Measurements from ENCODE around the gene PLCB1. TPM values are rescaled to one million over a fixed set of nuclear protein-coding genes. Genes with fewer than 3 reads are reported as not detected.
"Not testable (repeated sequence)": the region's sequence is repeated elsewhere in the genome, so short reads cannot be mapped to it uniquely, and the experiment has no call there.

Gene PLCB1
- total RNA-seq, 1 donor from 2014 or later: 10.7 TPM

DNA sequence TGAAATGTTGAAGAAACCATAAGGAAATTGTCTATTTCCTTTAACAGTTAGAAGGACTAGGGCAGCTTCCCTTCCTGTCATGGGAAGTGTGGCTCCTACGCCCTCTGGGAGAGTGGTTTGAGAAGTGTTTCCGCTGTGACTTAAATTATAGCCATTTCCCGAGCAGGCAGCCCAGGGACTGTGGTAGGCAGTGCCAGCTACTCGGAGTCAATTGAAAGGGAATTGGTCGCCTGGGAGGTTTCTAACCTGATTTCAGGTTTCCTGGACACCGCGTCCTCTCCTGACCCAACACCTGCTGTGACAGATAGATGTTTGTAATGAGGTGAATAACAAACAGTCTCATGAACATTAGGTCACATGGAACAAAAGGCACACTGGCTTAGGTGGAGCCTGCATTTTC is 680.8 kb downstream of the PLCB1 start:
- Mint-ChIP-seq H3K4me3 (ENCODE audit: unreplicated experiment) (no peak overlapping the region), H3K36me3 (ENCODE audit: low read depth, unreplicated experiment) (no peaks in the 10 kb centered on the region)
- no peak for FAIRE-seq

GRCh38 chr20:8815208-8815607 is 683.1 kb downstream of the PLCB1 start:
- H3K9ac ChIP-seq (ENCODE audit: low read length): no peak overlapping the region
- DNase-seq (ENCODE audit: low read depth): no peak
- no peaks in the 10 kb centered on the region for H3K36me3 ChIP-seq (ENCODE audit: insufficient read depth, low read length)
- H3K27ac ChIP-seq (ENCODE audit: low read depth, low read length): no peak overlapping the region
- H3K4me3 ChIP-seq (ENCODE audit: insufficient read depth, low read depth, low read length): no peak overlapping the region
- H4K20me1 ChIP-seq (ENCODE audit: insufficient read depth, low read length): no peaks in the 10 kb centered on the region
- no peak for TF ChIP-seq EZH2 (IDR thresholded peaks at IDR 0.05; ENCODE audit: insufficient read depth, low read length)
- TF ChIP-seq, protein P1, sequence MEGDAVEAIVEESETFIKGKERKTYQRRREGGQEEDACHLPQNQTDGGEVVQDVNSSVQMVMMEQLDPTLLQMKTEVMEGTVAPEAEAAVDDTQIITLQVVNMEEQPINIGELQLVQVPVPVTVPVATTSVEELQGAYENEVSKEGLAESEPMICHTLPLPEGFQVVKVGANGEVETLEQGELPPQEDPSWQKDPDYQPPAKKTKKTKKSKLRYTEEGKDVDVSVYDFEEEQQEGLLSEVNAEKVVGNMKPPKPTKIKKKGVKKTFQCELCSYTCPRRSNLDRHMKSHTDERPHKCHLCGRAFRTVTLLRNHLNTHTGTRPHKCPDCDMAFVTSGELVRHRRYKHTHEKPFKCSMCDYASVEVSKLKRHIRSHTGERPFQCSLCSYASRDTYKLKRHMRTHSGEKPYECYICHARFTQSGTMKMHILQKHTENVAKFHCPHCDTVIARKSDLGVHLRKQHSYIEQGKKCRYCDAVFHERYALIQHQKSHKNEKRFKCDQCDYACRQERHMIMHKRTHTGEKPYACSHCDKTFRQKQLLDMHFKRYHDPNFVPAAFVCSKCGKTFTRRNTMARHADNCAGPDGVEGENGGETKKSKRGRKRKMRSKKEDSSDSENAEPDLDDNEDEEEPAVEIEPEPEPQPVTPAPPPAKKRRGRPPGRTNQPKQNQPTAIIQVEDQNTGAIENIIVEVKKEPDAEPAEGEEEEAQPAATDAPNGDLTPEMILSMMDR (IDR thresholded peaks at IDR 0.05; ENCODE audit: insufficient read depth, low read depth, low read length): no peak
- H3K27me3 Mint-ChIP-seq (ENCODE audit: low read depth, unreplicated experiment): no peaks in the 10 kb centered on the region
- no peak overlapping the region for H2AFZ ChIP-seq (ENCODE audit: low read depth, low read length)
- peaks cover 2% of the 10 kb centered on the region for H3K9me3 Mint-ChIP-seq (ENCODE audit: unreplicated experiment)
- no peak overlapping the region for H3K4me2 ChIP-seq (ENCODE audit: low read length)
- H3K27ac Mint-ChIP-seq (ENCODE audit: unreplicated experiment): no peak overlapping the region
- no peak for FAIRE-seq
- H3K27me3 ChIP-seq (ENCODE audit: insufficient read depth, low read length): no peaks in the 10 kb centered on the region
- H3K79me2 ChIP-seq (ENCODE audit: insufficient read depth, low read length): no peaks in the 10 kb centered on the region
- peaks cover 2% of the 10 kb centered on the region for H3K4me1 Mint-ChIP-seq (ENCODE audit: low read depth, unreplicated experiment)
- H3K4me3 Mint-ChIP-seq (ENCODE audit: unreplicated experiment): no peak overlapping the region
- H3K9me3 ChIP-seq (ENCODE audit: insufficient read depth, low read depth, low read length): no peaks in the 10 kb centered on the region
- H3K36me3 Mint-ChIP-seq (ENCODE audit: low read depth, unreplicated experiment): no peaks in the 10 kb centered on the region
- no peaks in the 10 kb centered on the region for H3K4me1 ChIP-seq (ENCODE audit: insufficient read depth, low read length)

More for the DNA sequence above, 680.8 kb downstream of the PLCB1 start:
- Histone ChIP-seq H4K20me1 (ENCODE audit: insufficient read depth, low read length) (no peaks in the 10 kb centered on the region), H3K27ac (ENCODE audit: low read depth, low read length) (no peak overlapping the region), H3K9me3 (ENCODE audit: insufficient read depth, low read depth, low read length) (no peaks in the 10 kb centered on the region), H3K4me2 (ENCODE audit: low read length) (no peak overlapping the region), H3K9ac (ENCODE audit: low read length) (no peak overlapping the region), H3K36me3 (ENCODE audit: insufficient read depth, low read length) (no peaks in the 10 kb centered on the region), H3K4me1 (ENCODE audit: insufficient read depth, low read length) (no peaks in the 10 kb centered on the region), H3K27me3 (ENCODE audit: insufficient read depth, low read length) (no peaks in the 10 kb centered on the region), H2AFZ (ENCODE audit: low read depth, low read length) (no peak overlapping the region), H3K4me3 (ENCODE audit: insufficient read depth, low read depth, low read length) (no peak overlapping the region), H3K79me2 (ENCODE audit: insufficient read depth, low read length) (no peaks in the 10 kb centered on the region)
- Mint-ChIP-seq H3K27ac (ENCODE audit: unreplicated experiment) (no peak overlapping the region), H3K4me1 (ENCODE audit: low read depth, unreplicated experiment) (peaks cover 2% of the 10 kb centered on the region), H3K27me3 (ENCODE audit: low read depth, unreplicated experiment) (no peaks in the 10 kb centered on the region), H3K9me3 (ENCODE audit: unreplicated experiment) (peaks cover 2% of the 10 kb centered on the region)
- no peak for DNase-seq (ENCODE audit: low read depth)
- TF ChIP-seq, protein P1 (IDR thresholded peaks at IDR 0.05; ENCODE audit: insufficient read depth, low read depth, low read length): no peak
- TF ChIP-seq EZH2 (IDR thresholded peaks at IDR 0.05; ENCODE audit: insufficient read depth, low read length): no peak

DNA sequence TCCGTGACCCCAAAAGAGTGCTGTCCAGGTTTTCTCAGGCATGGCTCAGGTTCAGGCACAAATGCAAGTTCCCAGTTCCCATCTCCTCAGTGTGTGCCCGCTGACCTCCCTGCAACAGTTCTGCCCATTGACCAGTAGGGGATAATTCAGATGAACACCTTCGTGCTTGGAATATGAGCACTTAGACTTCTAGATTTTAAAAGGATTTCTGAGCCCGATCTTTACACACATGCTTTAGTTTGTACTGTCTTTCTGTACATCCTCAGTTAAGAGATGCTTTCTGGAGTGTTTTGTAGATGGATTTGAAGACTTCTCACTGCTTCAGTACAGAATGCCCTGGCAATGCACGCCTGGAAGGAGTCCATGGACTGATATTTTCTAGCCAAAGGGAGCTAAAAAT is 697.2 kb downstream of the PLCB1 start:
- TF ChIP-seq EZH2 (IDR thresholded peaks at IDR 0.05; ENCODE audit: insufficient read depth, low read length): no peak
- TF ChIP-seq, protein P1 (IDR thresholded peaks at IDR 0.05; ENCODE audit: insufficient read depth, low read depth, low read length): peak; percentile 11
- no peak for FAIRE-seq
- DNase-seq (ENCODE audit: low read depth): no peak
- Histone ChIP-seq H4K20me1 (ENCODE audit: insufficient read depth, low read length) (no peaks in the 10 kb centered on the region), H3K27me3 (ENCODE audit: insufficient read depth, low read length) (no peaks in the 10 kb centered on the region), H3K27ac (ENCODE audit: low read depth, low read length) (no peak overlapping the region), H3K79me2 (ENCODE audit: insufficient read depth, low read length) (no peaks in the 10 kb centered on the region), H3K36me3 (ENCODE audit: insufficient read depth, low read length) (no peaks in the 10 kb centered on the region), H3K9ac (ENCODE audit: low read length) (no peak overlapping the region), H3K4me2 (ENCODE audit: low read length) (no peak overlapping the region), H3K4me1 (ENCODE audit: insufficient read depth, low read length) (no peaks in the 10 kb centered on the region), H3K9me3 (ENCODE audit: insufficient read depth, low read depth, low read length) (no peaks in the 10 kb centered on the region), H2AFZ (ENCODE audit: low read depth, low read length) (no peak overlapping the region), H3K4me3 (ENCODE audit: insufficient read depth, low read depth, low read length) (no peak overlapping the region)
- no peak overlapping the region for H3K4me3 Mint-ChIP-seq (ENCODE audit: unreplicated experiment)
- H3K27ac Mint-ChIP-seq (ENCODE audit: unreplicated experiment): no peak overlapping the region
- no peaks in the 10 kb centered on the region for H3K36me3 Mint-ChIP-seq (ENCODE audit: low read depth, unreplicated experiment)
- no peaks in the 10 kb centered on the region for H3K27me3 Mint-ChIP-seq (ENCODE audit: low read depth, unreplicated experiment)
- H3K9me3 Mint-ChIP-seq (ENCODE audit: unreplicated experiment): no peaks in the 10 kb centered on the region
- H3K4me1 Mint-ChIP-seq (ENCODE audit: low read depth, unreplicated experiment): no peaks in the 10 kb centered on the region

- not testable (repeated sequence) for FAIRE-seq; H3K4me3 ChIP-seq (ENCODE audit: insufficient read depth, low read depth, low read length); H3K9me3 ChIP-seq (ENCODE audit: insufficient read depth, low read depth, low read length); H3K4me1 ChIP-seq (ENCODE audit: insufficient read depth, low read length); H3K27ac ChIP-seq (ENCODE audit: low read depth, low read length); H3K36me3 ChIP-seq (ENCODE audit: insufficient read depth, low read length); H3K27me3 ChIP-seq (ENCODE audit: insufficient read depth, low read length); H3K4me2 ChIP-seq (ENCODE audit: low read length); DNase-seq (ENCODE audit: low read depth); H4K20me1 ChIP-seq (ENCODE audit: insufficient read depth, low read length); H3K36me3 Mint-ChIP-seq (ENCODE audit: low read depth, unreplicated experiment); H3K79me2 ChIP-seq (ENCODE audit: insufficient read depth, low read length); H3K4me1 Mint-ChIP-seq (ENCODE audit: low read depth, unreplicated experiment); H2AFZ ChIP-seq (ENCODE audit: low read depth, low read length); H3K9me3 Mint-ChIP-seq (ENCODE audit: unreplicated experiment); H3K9ac ChIP-seq (ENCODE audit: low read length); H3K27me3 Mint-ChIP-seq (ENCODE audit: low read depth, unreplicated experiment); H3K4me3 Mint-ChIP-seq (ENCODE audit: unreplicated experiment); H3K27ac Mint-ChIP-seq (ENCODE audit: unreplicated experiment)
These were observed 702.2 kb downstream of the PLCB1 start for GRCh38 chr20:8834294-8834693.

All from astrocyte (in vitro differentiated cells and primary cell).